Suprapubic skin (tissue), 4 donors: Measurements from ENCODE around the gene TNFRSF1A. TPM values are rescaled to one million over a fixed set of nuclear protein-coding genes. Genes with fewer than 3 reads are reported as not detected.
A peak's percentile ranks its signal among the peaks of the same experiment; 100 is the strongest.

Experiments
- DNase-seq, 2 donors: peaks; one replicate each; pipeline ENCODE4 v3.0.0-alpha.2; 2019; ENCODE audit warnings: low spot score in 2 of 2
- H3K27ac ChIP-seq: fragments of 200-600 bp; sonication (generic); one replicate; pipeline ENCODE4 v1.5.1; 2019
- H3K27me3 ChIP-seq: fragments of 200-600 bp; sonication (generic); one replicate; pipeline ENCODE4 v1.5.1; 2019
- H3K36me3 ChIP-seq: fragments of 200-600 bp; sonication (generic); one replicate; pipeline ENCODE4 v1.5.1; 2019
- H3K4me1 ChIP-seq: fragments of 200-600 bp; sonication (generic); one replicate; pipeline ENCODE4 v1.5.1; 2019
- H3K4me3 ChIP-seq: fragments of 200-600 bp; sonication (generic); one replicate; pipeline ENCODE4 v1.5.1; 2019; ENCODE audit warnings: mild to moderate bottlenecking
- H3K9me3 ChIP-seq: fragments of 200-600 bp; sonication (generic); one replicate; pipeline ENCODE4 v1.5.1; 2019
- CTCF ChIP-seq, 2 donors: fragments of 200-600 bp in 1 of 2; fragments of 450-650 bp in 1 of 2; sonication (generic) in 1 of 2; IDR thresholded peaks; one replicate each; pipeline ENCODE4 v1.5.1; 2016 to 2019; ENCODE audit warnings: antibody characterized with exemption in 2 of 2, mild to moderate bottlenecking in 1 of 2, moderate library complexity in 1 of 2
- EP300 ChIP-seq: sonication (generic); formaldehyde crosslinking; IDR thresholded peaks from one replicate; pipeline ENCODE4 v1.6.1; 2017; ENCODE audit warnings: antibody characterized with exemption
- POLR2A ChIP-seq, 2 donors: fragments of 450-650 bp; IDR thresholded peaks; one replicate each; pipeline ENCODE4 v1.6.1; 2017; ENCODE audit warnings: antibody characterized with exemption in 2 of 2, mild to moderate bottlenecking in 2 of 2, moderate library complexity in 2 of 2
- POLR2AphosphoS5 ChIP-seq, 3 donors: sonication (generic); formaldehyde crosslinking; IDR thresholded peaks; one replicate each; pipeline ENCODE4 v1.6.1; 2017; ENCODE audit warnings: antibody characterized with exemption in 3 of 3
- WGBS: methylation state at CpG from one replicate; pipeline ENCODE4 v1.1.5; 2018; 5-methylcytosine and 5-hydroxymethylcytosine counted together
- total RNA-seq, 4 donors: library from RNA; depleted of rRNA; stranded (reverse); fragments of >200 nt; gene quantifications; one replicate each; pipeline ENCODE4 v1.1.0, GENCODE V29; 2016

TNFRSF1A gene
- total RNA-seq, 4 donors from 2014 or later, result 276 to 352 (median 281) TPM

GRCh38 chr12:6280053-6280469, 61.8 kb downstream of the TNFRSF1A start:
- Histone ChIP-seq H3K27ac (peak overlapping the region; percentile 96), H3K4me3 (no peak overlapping the region), H3K4me1 (peaks cover 46% of the 10 kb centered on the region), H3K27me3 (no peaks in the 10 kb centered on the region), H3K36me3 (no peaks in the 10 kb centered on the region), H3K9me3 (no peaks in the 10 kb centered on the region)
- no peak for TF ChIP-seq EP300
- TF ChIP-seq POLR2AphosphoS5 (IDR thresholded peaks at IDR 0.05), result peak in 1 of 3 donors; percentile 35
- 44% methylated on average over 2 of the region's 2 CpGs for WGBS
- DNase-seq, result peak; percentile 71 to 83

- no peaks in the 10 kb centered on the region for H3K27me3 ChIP-seq
- peaks cover 44% of the 10 kb centered on the region for H3K4me1 ChIP-seq
- H3K27ac ChIP-seq, result peak overlapping the region; percentile 96
- 81% methylated on average over 7 of the region's 8 CpGs for WGBS
- H3K36me3 ChIP-seq, result no peaks in the 10 kb centered on the region
- no peak overlapping the region for H3K4me3 ChIP-seq
- TF ChIP-seq CTCF (IDR thresholded peaks at IDR 0.05), result no peak
- no peak for TF ChIP-seq EP300
- TF ChIP-seq POLR2AphosphoS5 (IDR thresholded peaks at IDR 0.05), result no peak
- no peak for TF ChIP-seq POLR2A (IDR thresholded peaks at IDR 0.05)
- DNase-seq, result peak in 1 of 2 donors; percentile 71
- no peaks in the 10 kb centered on the region for H3K9me3 ChIP-seq
Observed at GRCh38 chr12:6279631-6280030, 62.2 kb downstream of the TNFRSF1A start.

GRCh38 chr12:6279256-6279628, 62.6 kb downstream of the TNFRSF1A start:
- H3K4me1 ChIP-seq, result peaks cover 45% of the 10 kb centered on the region
- TF ChIP-seq CTCF (IDR thresholded peaks at IDR 0.05) (no peak), EP300 (no peak), POLR2A (IDR thresholded peaks at IDR 0.05) (no peak), POLR2AphosphoS5 (IDR thresholded peaks at IDR 0.05) (no peak)
- no peaks in the 10 kb centered on the region for H3K9me3 ChIP-seq
- no peaks in the 10 kb centered on the region for H3K36me3 ChIP-seq
- no peak for DNase-seq
- H3K27me3 ChIP-seq, result no peaks in the 10 kb centered on the region
- H3K4me3 ChIP-seq, result peak overlapping the region; percentile 53
- peak overlapping the region; percentile 96 for H3K27ac ChIP-seq
- 91% methylated on average over 12 of the region's 12 CpGs for WGBS

Other genes starting within 250 kb of the TNFRSF1A start
- 10 to 100 TPM; 35.5 to 91.7 (median 61.7) TPM for gene VWF, start 217.4 kb downstream of the TNFRSF1A start, total RNA-seq
- 100 to 1,000 TPM; 420 to 548 (median 475) TPM for gene CD9, start 141.7 kb downstream of the TNFRSF1A start, total RNA-seq
- gene PLEKHG6, start 31.4 kb downstream of the TNFRSF1A start, total RNA-seq, result 10 to 100 TPM; 12.4 to 29.9 (median 27.8) TPM
- 100 to 1,000 TPM in 1 of 4 donors, 10 to 100 TPM in 3; 74.2 to 143 (median 93.7) TPM for gene SCNN1A, start 33.5 kb upstream of the TNFRSF1A start, total RNA-seq
- gene LTBR, start 42.1 kb upstream of the TNFRSF1A start, total RNA-seq, result 100 to 1,000 TPM; 157 to 297 (median 204) TPM
- gene CD27, start 102.9 kb upstream of the TNFRSF1A start, total RNA-seq, result 1 to 10 TPM in 1 of 4 donors, not detected in 3; 1.9 TPM
- 10 to 100 TPM; 10.9 to 25.2 (median 17.7) TPM for gene TAPBPL, start 110.0 kb upstream of the TNFRSF1A start, total RNA-seq
- gene VAMP1, start 128.6 kb upstream of the TNFRSF1A start, total RNA-seq, result 1 to 10 TPM; 2.1 to 5.4 (median 3.7) TPM
- 10 to 100 TPM; 28.0 to 42.2 (median 37.9) TPM for gene MRPL51, start 151.2 kb upstream of the TNFRSF1A start, total RNA-seq
- 10 to 100 TPM; 22.6 to 43.2 (median 31.0) TPM for gene NCAPD2, start 152.0 kb upstream of the TNFRSF1A start, total RNA-seq
- 1,000 to 10,000 TPM; 1,442 to 2,828 (median 1,967) TPM for gene GAPDH, start 192.4 kb upstream of the TNFRSF1A start, total RNA-seq
- gene IFFO1, start 214.0 kb upstream of the TNFRSF1A start, total RNA-seq, result 1 to 10 TPM; 1.9 to 5.8 (median 4.3) TPM
- gene NOP2, start 226.2 kb upstream of the TNFRSF1A start, total RNA-seq, result 10 to 100 TPM; 34.6 to 62.2 (median 42.3) TPM